Neural cell (in vitro differentiated cells): Measurements from ENCODE around the gene KL. TPM values are rescaled to one million over a fixed set of nuclear protein-coding genes. Genes with fewer than 3 reads are reported as not detected.

Source experiments
- H2AFZ ChIP-seq: fragments of 200-600, 300-800 bp; sonication (generic), shearing (Covaris generic); 2 replicates; pipeline ENCODE4 v1.6.0; 2014; ENCODE audit warnings: low read depth, mild to moderate bottlenecking, antibody characterized with exemption, low read length, moderate library complexity
- H3F3A ChIP-seq: fragments of 200-600 bp; shearing (Covaris generic); 2 replicates; pipeline ENCODE4 v1.6.1; 2016; ENCODE audit warnings: mild to moderate bottlenecking, moderate library complexity, mixed read lengths, antibody characterized with exemption, low read length; ENCODE audit not compliant: insufficient read depth, poor library complexity, severe bottlenecking
- H3K27ac ChIP-seq: fragments of 200-600, 300-800 bp; sonication (generic), shearing (Covaris generic); 2 replicates; pipeline ENCODE4 v1.5.1; 2014; ENCODE audit warnings: mild to moderate bottlenecking, low read length, moderate library complexity
- H3K27me3 ChIP-seq: fragments of 300-800, 200-600 bp; sonication (generic), shearing (Covaris generic); 2 replicates; pipeline ENCODE4 v1.6.0; 2014; ENCODE audit warnings: mild to moderate bottlenecking, low read depth, low read length, moderate library complexity; ENCODE audit not compliant: insufficient read depth
- H3K36me3 ChIP-seq: fragments of 300-800, 200-600 bp; sonication (generic), shearing (Covaris generic); 2 replicates; pipeline ENCODE4 v1.5.1; 2014; ENCODE audit warnings: mild to moderate bottlenecking, antibody characterized with exemption, low read length, moderate library complexity; ENCODE audit not compliant: insufficient read depth
- H3K4me2 ChIP-seq: fragments of 300-800, 200-600 bp; sonication (generic), shearing (Covaris generic); 2 replicates; pipeline ENCODE4 v1.6.0; 2014; ENCODE audit warnings: mild to moderate bottlenecking, low read length
- H3K4me3 ChIP-seq: fragments of 300-800, 200-600 bp; sonication (generic), shearing (Covaris generic); 2 replicates; pipeline ENCODE4 v1.5.1; 2014; ENCODE audit warnings: mild to moderate bottlenecking, low read length, moderate library complexity
- H3K79me2 ChIP-seq: fragments of 200-600 bp; shearing (Covaris generic); replicated peaks from 2 replicates; pipeline ENCODE4 v1.6.0; 2014; ENCODE audit warnings: mild to moderate bottlenecking, low read length, moderate library complexity; ENCODE audit not compliant: insufficient read depth
- H3K9ac ChIP-seq: fragments of 300-800, 200-600 bp; sonication (generic), shearing (Covaris generic); 2 replicates; pipeline ENCODE4 v1.6.1; 2016; ENCODE audit warnings: mild to moderate bottlenecking, low read length, mixed read lengths
- H3K9me2 ChIP-seq: fragments of 200-600 bp; shearing (Covaris generic); 2 replicates; pipeline ENCODE4 v1.6.1; 2016; ENCODE audit warnings: mild to moderate bottlenecking, low read length, mixed read lengths; ENCODE audit not compliant: insufficient read depth
- H3K9me3 ChIP-seq: fragments of 200-600, 300-800 bp; sonication (generic), shearing (Covaris generic); 2 replicates; pipeline ENCODE4 v1.6.1; 2016; ENCODE audit warnings: mild to moderate bottlenecking, mixed run types, low read length, moderate library complexity, mixed read lengths
- H4K20me1 ChIP-seq: fragments of 200-600 bp; shearing (Covaris generic); 2 replicates; pipeline ENCODE4 v1.6.1; 2016; ENCODE audit warnings: mild to moderate bottlenecking, mixed run types; ENCODE audit not compliant: insufficient read depth
- EP300 ChIP-seq: fragments of 450-650 bp; conservative IDR thresholded peaks from 2 replicates; pipeline ENCODE4 v1.6.1; 2014; ENCODE audit warnings: antibody characterized with exemption, mild to moderate bottlenecking, moderate library complexity; ENCODE audit not compliant: poor library complexity, severe bottlenecking
- EZH2 ChIP-seq: fragments of 200-600, 300-800 bp; shearing (Covaris generic), sonication (generic); IDR thresholded peaks from 2 replicates; pipeline ENCODE4 v1.6.1; 2014; ENCODE audit warnings: antibody characterized with exemption, low read length, borderline replicate concordance, mild to moderate bottlenecking; ENCODE audit not compliant: insufficient read depth, poor library complexity, severe bottlenecking
- MXI1 ChIP-seq: fragments of 450-650 bp; conservative IDR thresholded peaks from 2 replicates; pipeline ENCODE4 v1.6.1; 2014; ENCODE audit warnings: antibody characterized with exemption, mild to moderate bottlenecking; ENCODE audit not compliant: poor library complexity, severe bottlenecking
- POLR2AphosphoS5 ChIP-seq: IDR thresholded peaks from 2 replicates; pipeline ENCODE4 v1.6.1; 2012
- RAD21 ChIP-seq: fragments of 450-650 bp; conservative IDR thresholded peaks from 2 replicates; pipeline ENCODE4 v1.6.1; 2014; ENCODE audit warnings: antibody characterized with exemption, mild to moderate bottlenecking, moderate library complexity
- SMC3 ChIP-seq: fragments of 450-650 bp; conservative IDR thresholded peaks from 2 replicates; pipeline ENCODE4 v1.6.1; 2014; ENCODE audit warnings: antibody characterized with exemption, mild to moderate bottlenecking, moderate library complexity; ENCODE audit not compliant: poor library complexity
- TAF1 ChIP-seq: IDR thresholded peaks from 2 replicates; pipeline ENCODE4 v1.6.1; 2012; ENCODE audit warnings: low read depth
- polyA plus RNA-seq: library from polyadenylated mRNA; depleted of rRNA; stranded (reverse); fragments of >200 nt; gene quantifications from 2 replicates; pipeline ENCODE4 v1.2.3, GENCODE V29; 2014
- TF ChIP-seq, protein P1 (sequence below): IDR thresholded peaks from 2 replicates; pipeline ENCODE4 v1.6.1; 2012; ENCODE audit warnings: borderline replicate concordance
- TF ChIP-seq, protein P2 (sequence below): fragments of 450-650 bp; IDR thresholded peaks from 2 replicates; pipeline ENCODE4 v1.5.1; 2014; ENCODE audit warnings: antibody characterized with exemption, mild to moderate bottlenecking, moderate library complexity; ENCODE audit not compliant: poor library complexity, severe bottlenecking

KL gene
- polyA plus RNA-seq, 1 donor from 2014 or later: 0.09 TPM

DNA sequence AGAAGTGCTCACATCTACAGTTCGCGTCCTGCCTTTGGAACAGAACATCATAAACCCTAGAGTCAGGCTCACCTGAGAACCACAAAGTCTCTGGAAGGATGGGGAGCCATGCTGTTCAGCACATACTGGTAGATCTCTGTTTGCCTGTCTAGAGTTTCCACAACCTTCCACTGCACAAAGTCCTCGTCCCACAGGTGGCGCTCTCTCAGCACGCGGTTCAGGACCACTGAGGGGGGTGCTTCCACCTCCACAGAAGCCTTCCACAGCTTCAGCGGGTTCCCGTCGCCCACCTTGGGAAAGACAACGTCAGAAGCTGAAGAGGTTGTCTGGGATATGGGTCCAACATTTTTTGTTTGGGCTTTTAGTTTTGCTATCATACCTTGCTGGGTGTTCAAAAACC lies 93.6 kb downstream of the KL start:
- no peak overlapping the region for H2AFZ ChIP-seq
- H3K9me2 ChIP-seq: no peaks in the 10 kb centered on the region
- TF ChIP-seq TAF1 (no peak), RAD21 (no peak), EZH2 (no peak), POLR2AphosphoS5 (no peak), EP300 (no peak), MXI1 (no peak), SMC3 (no peak)
- TF ChIP-seq, protein P1, sequence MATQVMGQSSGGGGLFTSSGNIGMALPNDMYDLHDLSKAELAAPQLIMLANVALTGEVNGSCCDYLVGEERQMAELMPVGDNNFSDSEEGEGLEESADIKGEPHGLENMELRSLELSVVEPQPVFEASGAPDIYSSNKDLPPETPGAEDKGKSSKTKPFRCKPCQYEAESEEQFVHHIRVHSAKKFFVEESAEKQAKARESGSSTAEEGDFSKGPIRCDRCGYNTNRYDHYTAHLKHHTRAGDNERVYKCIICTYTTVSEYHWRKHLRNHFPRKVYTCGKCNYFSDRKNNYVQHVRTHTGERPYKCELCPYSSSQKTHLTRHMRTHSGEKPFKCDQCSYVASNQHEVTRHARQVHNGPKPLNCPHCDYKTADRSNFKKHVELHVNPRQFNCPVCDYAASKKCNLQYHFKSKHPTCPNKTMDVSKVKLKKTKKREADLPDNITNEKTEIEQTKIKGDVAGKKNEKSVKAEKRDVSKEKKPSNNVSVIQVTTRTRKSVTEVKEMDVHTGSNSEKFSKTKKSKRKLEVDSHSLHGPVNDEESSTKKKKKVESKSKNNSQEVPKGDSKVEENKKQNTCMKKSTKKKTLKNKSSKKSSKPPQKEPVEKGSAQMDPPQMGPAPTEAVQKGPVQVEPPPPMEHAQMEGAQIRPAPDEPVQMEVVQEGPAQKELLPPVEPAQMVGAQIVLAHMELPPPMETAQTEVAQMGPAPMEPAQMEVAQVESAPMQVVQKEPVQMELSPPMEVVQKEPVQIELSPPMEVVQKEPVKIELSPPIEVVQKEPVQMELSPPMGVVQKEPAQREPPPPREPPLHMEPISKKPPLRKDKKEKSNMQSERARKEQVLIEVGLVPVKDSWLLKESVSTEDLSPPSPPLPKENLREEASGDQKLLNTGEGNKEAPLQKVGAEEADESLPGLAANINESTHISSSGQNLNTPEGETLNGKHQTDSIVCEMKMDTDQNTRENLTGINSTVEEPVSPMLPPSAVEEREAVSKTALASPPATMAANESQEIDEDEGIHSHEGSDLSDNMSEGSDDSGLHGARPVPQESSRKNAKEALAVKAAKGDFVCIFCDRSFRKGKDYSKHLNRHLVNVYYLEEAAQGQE: no peak
- TF ChIP-seq, protein P2, sequence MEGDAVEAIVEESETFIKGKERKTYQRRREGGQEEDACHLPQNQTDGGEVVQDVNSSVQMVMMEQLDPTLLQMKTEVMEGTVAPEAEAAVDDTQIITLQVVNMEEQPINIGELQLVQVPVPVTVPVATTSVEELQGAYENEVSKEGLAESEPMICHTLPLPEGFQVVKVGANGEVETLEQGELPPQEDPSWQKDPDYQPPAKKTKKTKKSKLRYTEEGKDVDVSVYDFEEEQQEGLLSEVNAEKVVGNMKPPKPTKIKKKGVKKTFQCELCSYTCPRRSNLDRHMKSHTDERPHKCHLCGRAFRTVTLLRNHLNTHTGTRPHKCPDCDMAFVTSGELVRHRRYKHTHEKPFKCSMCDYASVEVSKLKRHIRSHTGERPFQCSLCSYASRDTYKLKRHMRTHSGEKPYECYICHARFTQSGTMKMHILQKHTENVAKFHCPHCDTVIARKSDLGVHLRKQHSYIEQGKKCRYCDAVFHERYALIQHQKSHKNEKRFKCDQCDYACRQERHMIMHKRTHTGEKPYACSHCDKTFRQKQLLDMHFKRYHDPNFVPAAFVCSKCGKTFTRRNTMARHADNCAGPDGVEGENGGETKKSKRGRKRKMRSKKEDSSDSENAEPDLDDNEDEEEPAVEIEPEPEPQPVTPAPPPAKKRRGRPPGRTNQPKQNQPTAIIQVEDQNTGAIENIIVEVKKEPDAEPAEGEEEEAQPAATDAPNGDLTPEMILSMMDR: no peak
- no peaks in the 10 kb centered on the region for H3K27me3 ChIP-seq
- no peaks in the 10 kb centered on the region for H3F3A ChIP-seq
- no peaks in the 10 kb centered on the region for H3K9me3 ChIP-seq
- H3K36me3 ChIP-seq: no peaks in the 10 kb centered on the region
- no peak overlapping the region for H3K4me2 ChIP-seq
- H3K79me2 ChIP-seq: no peaks in the 10 kb centered on the region
- no peaks in the 10 kb centered on the region for H4K20me1 ChIP-seq
- no peak overlapping the region for H3K27ac ChIP-seq
- H3K9ac ChIP-seq: no peak overlapping the region
- H3K4me3 ChIP-seq: no peak overlapping the region

DNA sequence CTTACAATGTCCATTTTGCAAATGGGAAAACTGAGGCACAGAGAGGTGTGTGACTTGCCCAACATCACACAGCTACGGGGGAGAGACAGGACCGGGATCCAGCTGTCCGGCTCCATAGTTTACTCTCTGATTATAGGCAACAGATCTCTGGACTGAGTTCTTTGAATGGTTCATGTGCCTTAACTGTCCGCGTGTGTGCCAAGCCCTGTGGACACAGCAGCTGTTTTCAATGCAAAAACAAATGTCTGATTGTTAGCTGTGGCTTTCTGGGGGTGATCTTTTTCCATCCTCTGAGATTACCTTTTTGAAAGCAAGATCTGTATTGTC lies 94.1 kb downstream of the KL start:
- Histone ChIP-seq H3K36me3 (no peaks in the 10 kb centered on the region), H3K27me3 (no peaks in the 10 kb centered on the region), H3F3A (no peaks in the 10 kb centered on the region), H3K9me3 (no peaks in the 10 kb centered on the region), H3K4me3 (no peak overlapping the region), H3K9ac (no peak overlapping the region), H2AFZ (no peak overlapping the region), H3K79me2 (no peaks in the 10 kb centered on the region), H3K27ac (no peak overlapping the region), H3K4me2 (no peak overlapping the region), H4K20me1 (no peaks in the 10 kb centered on the region), H3K9me2 (no peaks in the 10 kb centered on the region)
- TF ChIP-seq SMC3: no peak
- no peak for TF ChIP-seq EP300
- TF ChIP-seq MXI1: no peak
- no peak for TF ChIP-seq POLR2AphosphoS5
- TF ChIP-seq, protein P2: no peak
- TF ChIP-seq, protein P1: no peak
- TF ChIP-seq RAD21: no peak
- no peak for TF ChIP-seq EZH2
- no peak for TF ChIP-seq TAF1
